Gastrocnemius medialis (tissue), 4 donors: Measurements from ENCODE around the gene ARFGEF3. TPM values are rescaled to one million over a fixed set of nuclear protein-coding genes. Genes with fewer than 3 reads are reported as not detected.

Experiments
- ATAC-seq, 2 donors: fragments of 150-250 bp; one replicate each; pipeline ENCODE4 v1.9.1; 2016
- DNase-seq, 2 donors: peaks; one replicate each; pipeline ENCODE4 v3.0.0-alpha.2; 2019
- H3K27ac ChIP-seq, 4 donors: fragments of 200-600 bp; sonication (generic); 1 replicate in 1 of 4; 2 replicates in 3 of 4; pipeline ENCODE4 v1.5.1; 2016 to 2018; ENCODE audit warnings: mild to moderate bottlenecking in 2 of 4, moderate library complexity in 1 of 4
- H3K27me3 ChIP-seq, 3 donors: fragments of 200-600 bp; sonication (generic) in 2 of 3; 1 replicate in 1 of 3; 2 replicates in 2 of 3; pipeline versions ENCODE4 v1.5.1 to v1.6.0; 2016 to 2019; ENCODE audit warnings: mild to moderate bottlenecking in 1 of 3, moderate library complexity in 1 of 3
- H3K36me3 ChIP-seq, 2 donors: fragments of 200-600 bp; sonication (generic) in 1 of 2; one replicate each; pipeline ENCODE4 v1.5.1; 2017 to 2018
- H3K4me1 ChIP-seq, 2 donors: fragments of 200-600 bp; sonication (generic) in 1 of 2; one replicate each; pipeline ENCODE4 v1.5.1; 2016 to 2017; ENCODE audit warnings: mild to moderate bottlenecking in 2 of 2
- H3K4me3 ChIP-seq, 4 donors: fragments of 200-600 bp; sonication (generic) in 3 of 4; 1 replicate in 1 of 4; 2 replicates in 3 of 4; pipeline ENCODE4 v1.5.1; 2016 to 2019; ENCODE audit warnings: mild to moderate bottlenecking in 2 of 4
- H3K9me3 ChIP-seq, 3 donors: fragments of 200-600 bp; sonication (generic) in 2 of 3; 1 replicate in 1 of 3; 2 replicates in 2 of 3; pipeline ENCODE4 v1.5.1; 2016 to 2019
- POLR2A ChIP-seq, 2 donors: fragments of 450-650 bp; IDR thresholded peaks; one replicate each; pipeline ENCODE4 v1.6.1; 2017; ENCODE audit warnings: antibody characterized with exemption in 2 of 2, mild to moderate bottlenecking in 2 of 2, moderate library complexity in 2 of 2
- in situ Hi-C, 4 donors: fragments of 200-750 bp; cut with MboI; loops; one replicate each; pipeline versions ENCODE4 v1.15.0 to v1.8.0; 2017; ENCODE audit warnings: low sequenced_read_pairs in 4 of 4
- intact Hi-C: fragments of 100-400 bp; cut with DNase I; formaldehyde crosslinking; loops from one replicate; pipeline ENCODE4 v1.15.1; 2023; ENCODE audit warnings: low total_unique reads
- total RNA-seq, 4 donors: library from RNA; depleted of rRNA; stranded (reverse); fragments of >200 nt; gene quantifications; one replicate each; pipeline versions ENCODE4 v1.1.0 to v1.2.3, GENCODE V29; 2016
- TF ChIP-seq, protein P1 (sequence below), 5 experiments: fragments of 450-650 bp in 3 of 5; fragments of 200-600 bp in 2 of 5; sonication (generic) in 2 of 5; IDR thresholded peaks in 4 of 5; conservative IDR thresholded peaks in 1 of 5; 1 replicate in 4 of 5; 2 replicates in 1 of 5; pipeline ENCODE4 v1.5.1; 2016 to 2019; ENCODE audit warnings: antibody characterized with exemption in 5 of 5, mild to moderate bottlenecking in 3 of 5, moderate library complexity in 3 of 5

The ARFGEF3 gene
- total RNA-seq, 4 donors from 2014 or later = 0.40 to 0.78 (median 0.52) TPM

DNA sequence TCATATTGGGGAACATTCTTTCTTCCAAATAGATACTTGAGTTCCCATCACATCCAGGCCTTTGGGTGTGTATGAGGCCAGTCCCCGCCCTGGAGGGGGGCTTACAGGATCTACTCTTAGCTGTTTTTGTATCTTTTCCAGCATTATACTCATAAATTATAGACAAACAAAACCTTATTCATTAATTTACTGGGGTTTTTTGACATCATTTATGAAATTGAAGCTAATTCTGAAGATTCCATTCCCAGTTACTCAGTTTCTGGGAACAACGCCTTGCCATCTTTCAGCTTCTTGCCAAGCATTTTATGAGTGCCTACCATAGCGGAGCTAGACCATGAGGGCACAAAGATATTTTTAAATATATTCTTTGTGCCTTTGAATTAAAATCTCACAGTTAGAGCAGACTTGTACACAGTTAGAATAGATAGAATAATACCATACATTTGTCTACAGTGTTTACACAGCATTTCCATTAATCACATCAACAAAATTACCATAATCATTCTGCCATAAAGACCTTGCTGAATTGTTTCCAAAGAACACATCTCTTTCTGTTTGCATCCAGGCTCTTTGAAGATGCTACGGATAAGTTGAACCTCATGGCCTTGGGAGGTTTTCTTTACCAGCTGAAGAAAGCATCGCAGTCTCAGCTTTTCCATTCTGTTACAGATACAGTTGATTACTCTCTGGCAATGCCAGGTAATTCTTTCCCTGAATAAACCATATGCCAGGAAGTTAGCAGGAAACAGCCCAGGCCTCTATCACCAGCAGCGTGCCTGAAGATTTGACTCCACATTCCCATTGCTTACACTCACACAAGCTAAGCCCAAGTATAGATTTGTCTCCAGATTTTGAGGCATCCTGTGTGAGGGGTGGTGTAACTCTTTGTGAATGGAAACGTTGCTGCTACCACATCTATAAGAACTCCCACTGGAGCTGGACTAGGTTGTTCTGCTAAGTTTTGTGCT lies 132.0 kb downstream of the ARFGEF3 start:
- intact Hi-C loops = no loop called here
- DNase-seq = no peak
- no peak overlapping the region for H3K4me3 ChIP-seq
- H3K9me3 ChIP-seq = no peaks in the 10 kb centered on the region
- TF ChIP-seq POLR2A (IDR thresholded peaks at IDR 0.05) = no peak
- TF ChIP-seq, protein P1, sequence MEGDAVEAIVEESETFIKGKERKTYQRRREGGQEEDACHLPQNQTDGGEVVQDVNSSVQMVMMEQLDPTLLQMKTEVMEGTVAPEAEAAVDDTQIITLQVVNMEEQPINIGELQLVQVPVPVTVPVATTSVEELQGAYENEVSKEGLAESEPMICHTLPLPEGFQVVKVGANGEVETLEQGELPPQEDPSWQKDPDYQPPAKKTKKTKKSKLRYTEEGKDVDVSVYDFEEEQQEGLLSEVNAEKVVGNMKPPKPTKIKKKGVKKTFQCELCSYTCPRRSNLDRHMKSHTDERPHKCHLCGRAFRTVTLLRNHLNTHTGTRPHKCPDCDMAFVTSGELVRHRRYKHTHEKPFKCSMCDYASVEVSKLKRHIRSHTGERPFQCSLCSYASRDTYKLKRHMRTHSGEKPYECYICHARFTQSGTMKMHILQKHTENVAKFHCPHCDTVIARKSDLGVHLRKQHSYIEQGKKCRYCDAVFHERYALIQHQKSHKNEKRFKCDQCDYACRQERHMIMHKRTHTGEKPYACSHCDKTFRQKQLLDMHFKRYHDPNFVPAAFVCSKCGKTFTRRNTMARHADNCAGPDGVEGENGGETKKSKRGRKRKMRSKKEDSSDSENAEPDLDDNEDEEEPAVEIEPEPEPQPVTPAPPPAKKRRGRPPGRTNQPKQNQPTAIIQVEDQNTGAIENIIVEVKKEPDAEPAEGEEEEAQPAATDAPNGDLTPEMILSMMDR (IDR thresholded peaks at IDR 0.05 in 4 of 5, conservative IDR thresholded peaks at IDR 0.05 in 1 of 5) = no peak
- no peaks in the 10 kb centered on the region for H3K27me3 ChIP-seq
- H3K4me1 ChIP-seq = no peaks in the 10 kb centered on the region
- no peak for ATAC-seq
- in situ Hi-C loops = no loop called here
- H3K36me3 ChIP-seq = no peaks in the 10 kb centered on the region
- no peak overlapping the region for H3K27ac ChIP-seq

GRCh38 chr6:138296381-138296780 lies 134.6 kb downstream of the ARFGEF3 start:
- ATAC-seq (no peak), DNase-seq (no peak)
- in situ Hi-C loops = no loop called here
- H3K9me3 ChIP-seq = no peaks in the 10 kb centered on the region
- no peaks in the 10 kb centered on the region for H3K27me3 ChIP-seq
- H3K27ac ChIP-seq = no peak overlapping the region
- no peak overlapping the region for H3K4me3 ChIP-seq
- TF ChIP-seq, protein P1 (IDR thresholded peaks at IDR 0.05 in 4 of 5, conservative IDR thresholded peaks at IDR 0.05 in 1 of 5) = no peak
- TF ChIP-seq POLR2A (IDR thresholded peaks at IDR 0.05) = no peak
- intact Hi-C loops = no loop called here
- H3K36me3 ChIP-seq = no peaks in the 10 kb centered on the region
- no peaks in the 10 kb centered on the region for H3K4me1 ChIP-seq

- Histone ChIP-seq H3K4me1 (no peaks in the 10 kb centered on the region), H3K9me3 (no peaks in the 10 kb centered on the region), H3K4me3 (no peak overlapping the region), H3K36me3 (no peaks in the 10 kb centered on the region), H3K27ac (no peak overlapping the region), H3K27me3 (no peaks in the 10 kb centered on the region)
- in situ Hi-C loops = no loop called here
- no peak for ATAC-seq
- DNase-seq = no peak
- intact Hi-C loops = no loop called here
- TF ChIP-seq POLR2A (IDR thresholded peaks at IDR 0.05) = no peak
- TF ChIP-seq, protein P1 (IDR thresholded peaks at IDR 0.05 in 4 of 5, conservative IDR thresholded peaks at IDR 0.05 in 1 of 5) = no peak
Measured at GRCh38 chr6:138296786-138297185, 135.0 kb downstream of the ARFGEF3 start.

DNA sequence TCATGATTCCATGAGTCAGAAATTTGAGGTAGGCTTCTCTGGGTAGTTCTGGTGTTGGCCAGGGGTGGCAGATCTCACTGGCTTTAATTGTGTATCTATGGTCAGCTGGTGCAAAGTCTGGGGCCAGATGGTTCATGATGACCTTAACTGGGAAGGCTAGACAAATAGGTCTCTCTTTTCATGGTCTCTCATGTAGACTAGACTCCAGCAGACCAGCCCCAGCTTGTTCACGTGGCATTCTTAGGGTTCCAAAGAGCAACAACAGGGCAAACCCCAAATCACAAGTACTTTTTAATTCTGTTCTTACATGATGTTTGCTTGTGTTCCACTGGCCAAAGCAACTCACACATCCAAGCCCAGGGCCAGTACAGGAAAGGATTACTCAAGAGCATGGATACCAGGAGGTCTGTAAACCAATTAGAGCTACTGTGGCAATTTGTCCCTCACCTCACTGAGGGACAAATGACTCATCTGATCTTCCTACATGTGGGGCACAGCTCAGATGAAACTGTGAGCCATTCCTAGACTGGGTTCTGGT lies 136.1 kb downstream of the ARFGEF3 start:
- in situ Hi-C loops (no loop called here), intact Hi-C loops (no loop called here)
- ATAC-seq = no peak
- Histone ChIP-seq H3K9me3 (no peaks in the 10 kb centered on the region), H3K27ac (no peak overlapping the region), H3K4me1 (no peaks in the 10 kb centered on the region), H3K27me3 (no peaks in the 10 kb centered on the region), H3K36me3 (no peaks in the 10 kb centered on the region), H3K4me3 (no peak overlapping the region)
- TF ChIP-seq POLR2A (IDR thresholded peaks at IDR 0.05) = no peak
- TF ChIP-seq, protein P1 (IDR thresholded peaks at IDR 0.05 in 4 of 5, conservative IDR thresholded peaks at IDR 0.05 in 1 of 5) = no peak
- DNase-seq = no peak
